GM18499 (cell line): ENCODE data around the gene TSPAN4.

Experiments used
- ATAC-seq: cut with Tn5 transposase; IDR thresholded peaks from one replicate; pipeline ENCODE4 v1.9.1; 2021; ENCODE audit warnings: moderate number of reproducible peaks; ENCODE audit not compliant: insufficient read depth, unreplicated experiment

TSPAN4 gene

DNA sequence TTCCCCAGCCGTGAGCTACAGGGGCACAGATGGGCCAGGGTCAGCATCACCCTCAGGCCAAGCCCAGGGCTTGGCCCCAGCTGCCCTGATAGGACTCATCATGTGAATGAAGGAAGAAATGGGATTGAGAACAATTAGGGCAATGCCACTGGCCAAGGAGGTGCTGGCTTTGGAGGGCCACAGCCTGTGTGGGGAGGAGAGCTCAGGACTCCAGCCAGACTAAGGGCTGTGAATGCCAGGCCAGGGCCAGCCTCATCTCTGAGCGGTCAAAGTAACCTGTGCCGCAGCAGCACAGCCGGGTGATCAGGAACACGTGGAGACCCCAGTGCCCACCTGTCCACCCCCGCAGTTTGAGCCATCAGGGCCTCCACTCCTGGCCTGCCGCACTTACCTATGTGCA, 57.9 kb downstream of the TSPAN4 start:
- ATAC-seq = no peak

DNA sequence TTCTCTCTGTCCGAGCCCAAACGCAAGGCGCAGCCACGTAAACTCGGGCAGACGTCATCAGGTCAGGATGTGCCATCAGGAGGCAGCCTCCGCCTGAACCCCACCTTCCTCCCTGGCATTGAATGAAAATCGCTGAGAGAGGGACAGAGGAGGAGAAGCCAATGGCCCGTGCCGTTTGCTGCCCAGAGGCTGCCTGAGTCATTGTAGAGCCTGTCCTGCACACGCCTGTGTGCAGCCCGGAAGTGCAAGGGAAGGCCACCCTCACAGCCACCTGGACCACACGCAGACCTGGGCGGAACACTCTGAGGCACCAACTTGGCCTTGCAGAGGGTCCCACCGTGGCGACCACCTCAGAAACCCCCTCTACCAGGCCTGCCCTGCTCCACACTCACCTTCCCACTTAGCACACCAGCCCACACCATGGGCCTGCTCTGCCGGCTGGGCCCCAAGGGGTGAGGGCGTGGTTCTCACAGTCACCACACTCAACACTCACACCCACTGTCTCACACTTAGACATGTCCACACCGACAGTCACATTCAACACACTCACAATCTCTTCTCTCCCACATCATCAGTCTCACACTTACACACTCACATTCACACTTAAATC, 58.9 kb downstream of the TSPAN4 start:
- ATAC-seq = no peak

DNA sequence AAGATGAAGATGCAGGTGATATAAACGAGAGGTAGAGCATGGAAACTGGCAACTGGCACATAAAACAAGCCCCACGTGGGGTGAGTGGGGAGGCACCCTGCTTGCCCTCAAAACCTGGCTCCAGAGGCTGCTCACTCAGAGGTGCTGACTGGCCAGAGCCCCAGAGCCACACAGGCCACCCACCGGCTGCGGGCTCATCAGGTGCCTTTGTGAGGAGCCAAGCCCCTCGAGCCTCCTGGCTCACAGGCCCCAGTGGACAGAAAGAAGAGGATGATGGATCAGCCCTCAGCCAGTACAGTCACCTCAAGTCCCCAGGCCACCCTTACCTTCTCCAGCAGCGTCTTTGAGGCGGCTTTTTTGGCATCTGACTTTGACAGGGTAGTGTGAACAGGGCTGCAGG, 61.7 kb downstream of the TSPAN4 start:
- no peak for ATAC-seq

DNA sequence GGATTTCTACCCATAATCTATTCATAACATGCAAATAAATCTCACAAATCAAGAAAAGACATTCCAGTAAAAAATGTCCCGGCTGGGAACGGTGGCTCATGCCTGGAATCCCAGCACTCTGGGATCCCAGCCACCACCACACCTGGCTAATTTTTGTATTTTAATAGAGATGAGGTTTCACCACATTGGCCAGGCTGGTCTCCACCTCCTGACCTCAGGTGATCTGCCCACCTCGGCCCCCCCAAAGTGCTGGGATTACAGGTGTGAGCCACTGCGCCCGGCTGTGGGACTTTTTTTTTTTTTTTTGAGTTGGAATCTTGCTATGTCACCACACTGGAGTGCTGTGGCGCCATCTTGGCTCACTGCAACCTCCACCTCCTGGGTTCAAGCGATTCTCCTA, 63.3 kb downstream of the TSPAN4 start:
- no peak for ATAC-seq

DNA sequence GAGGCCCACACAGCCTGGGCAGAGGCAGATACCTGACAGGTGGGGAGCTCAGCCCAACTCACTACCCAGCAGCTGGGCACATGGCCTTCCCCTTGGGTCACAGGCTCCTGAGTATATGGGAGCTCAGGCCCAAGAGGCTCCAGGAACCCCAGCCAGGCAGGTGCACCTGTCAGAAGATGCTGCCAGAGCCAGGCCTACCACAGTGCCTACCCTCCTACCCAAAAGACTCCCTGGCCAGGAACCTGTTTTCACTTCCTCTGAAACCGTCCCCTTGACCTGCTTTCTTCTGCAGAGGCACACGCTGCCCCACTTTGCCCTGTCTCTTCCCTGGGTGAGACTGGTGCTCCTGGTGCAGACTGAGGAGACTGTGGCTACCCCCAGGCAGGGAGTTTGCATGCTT, 65.0 kb downstream of the TSPAN4 start:
- ATAC-seq = no peak

DNA sequence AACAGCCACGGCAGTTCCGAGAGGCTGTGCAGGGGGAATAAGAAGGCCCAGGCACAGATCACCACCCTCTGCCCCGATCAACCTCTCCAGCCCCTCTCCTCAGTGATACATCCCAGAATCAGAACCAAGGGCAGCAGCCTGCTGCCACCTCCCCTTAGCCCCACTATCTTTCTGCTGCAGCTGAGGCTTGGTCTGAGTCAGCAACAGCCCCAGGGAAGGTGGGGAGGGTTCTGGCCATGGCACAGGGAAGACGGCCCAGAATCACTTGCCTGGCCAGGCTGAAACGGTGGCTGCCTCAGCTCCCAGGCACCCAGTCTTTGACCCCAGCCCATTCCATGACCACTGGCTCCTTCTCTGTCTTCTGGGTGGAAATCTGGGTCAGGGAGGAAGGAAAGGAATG, 65.6 kb downstream of the TSPAN4 start:
- no peak for ATAC-seq

DNA sequence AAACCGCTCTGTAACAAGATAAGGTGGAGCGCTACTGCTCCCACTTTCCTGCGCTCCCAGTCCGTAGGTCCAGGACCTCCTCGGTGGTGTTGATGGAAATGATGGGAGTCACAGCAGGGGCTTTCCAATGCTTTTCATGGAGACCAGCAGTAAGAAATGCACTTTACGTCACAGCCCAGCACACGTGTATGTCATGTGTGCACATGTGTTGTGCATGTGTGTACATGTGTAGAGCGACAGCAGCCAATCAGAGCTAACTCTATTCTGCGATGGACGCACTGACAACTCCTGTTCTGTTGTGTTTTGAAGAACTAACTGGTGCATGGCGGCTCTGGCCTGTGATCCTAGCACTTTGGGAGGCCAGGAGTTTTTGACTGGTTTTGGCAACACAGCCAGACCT, 66.8 kb downstream of the TSPAN4 start:
- ATAC-seq = no peak

DNA sequence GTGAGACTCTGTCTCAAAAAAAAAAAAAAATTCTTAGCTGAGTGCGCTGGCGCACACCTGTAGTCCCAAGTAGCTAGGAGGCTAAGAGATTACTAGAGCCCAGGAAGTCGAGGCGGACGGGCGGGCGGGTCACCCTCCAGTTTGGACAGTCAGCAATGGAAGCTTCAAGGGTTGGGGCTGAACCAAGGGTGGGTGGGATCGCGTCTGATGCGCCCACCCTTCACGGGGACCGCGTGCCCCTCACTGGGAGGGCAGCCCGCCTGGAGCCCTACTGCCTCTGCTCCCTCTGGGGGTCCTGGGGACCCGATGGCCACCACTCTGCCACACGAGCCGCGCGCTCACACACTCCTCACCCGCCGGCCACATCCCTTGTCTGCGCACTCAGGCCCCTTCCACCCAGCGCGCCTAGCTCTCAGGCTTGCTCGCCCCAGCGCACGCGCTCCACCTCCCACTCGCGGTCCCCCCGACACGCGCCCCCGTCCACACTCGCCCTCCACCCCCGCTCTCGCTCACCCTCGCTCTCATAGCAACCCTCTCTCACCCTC, 67.5 kb downstream of the TSPAN4 start:
- no peak for ATAC-seq

DNA sequence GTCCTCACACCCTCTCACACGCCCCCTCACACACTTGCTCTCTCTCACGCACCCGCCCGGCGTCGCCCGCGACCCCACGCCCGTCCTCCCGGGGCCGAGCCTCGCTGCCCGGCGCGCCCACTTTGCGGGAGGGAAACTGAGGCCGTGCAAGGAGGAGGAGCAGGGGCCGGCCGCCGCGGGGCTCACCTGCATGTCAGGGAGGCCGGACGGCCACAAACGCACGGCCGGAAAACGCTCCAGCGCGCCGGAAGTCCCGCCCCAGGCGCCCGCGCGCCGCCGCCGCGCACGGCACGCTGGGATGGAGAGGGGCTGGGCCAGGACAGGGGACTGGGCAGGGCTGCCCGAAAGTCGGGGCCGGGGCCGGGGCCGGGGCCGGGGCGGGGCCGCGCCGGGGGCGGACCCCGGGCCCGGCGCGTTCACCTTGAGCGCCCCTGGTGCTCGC, 68.0 kb downstream of the TSPAN4 start, which contains the start of gene CHID1:
Gene CHID1, minus strand, starts transcription at position 222 of the 442 bp plus-strand sequence. CDS start 5,994 bp downstream, outside the sequence.
- no peak for ATAC-seq

DNA sequence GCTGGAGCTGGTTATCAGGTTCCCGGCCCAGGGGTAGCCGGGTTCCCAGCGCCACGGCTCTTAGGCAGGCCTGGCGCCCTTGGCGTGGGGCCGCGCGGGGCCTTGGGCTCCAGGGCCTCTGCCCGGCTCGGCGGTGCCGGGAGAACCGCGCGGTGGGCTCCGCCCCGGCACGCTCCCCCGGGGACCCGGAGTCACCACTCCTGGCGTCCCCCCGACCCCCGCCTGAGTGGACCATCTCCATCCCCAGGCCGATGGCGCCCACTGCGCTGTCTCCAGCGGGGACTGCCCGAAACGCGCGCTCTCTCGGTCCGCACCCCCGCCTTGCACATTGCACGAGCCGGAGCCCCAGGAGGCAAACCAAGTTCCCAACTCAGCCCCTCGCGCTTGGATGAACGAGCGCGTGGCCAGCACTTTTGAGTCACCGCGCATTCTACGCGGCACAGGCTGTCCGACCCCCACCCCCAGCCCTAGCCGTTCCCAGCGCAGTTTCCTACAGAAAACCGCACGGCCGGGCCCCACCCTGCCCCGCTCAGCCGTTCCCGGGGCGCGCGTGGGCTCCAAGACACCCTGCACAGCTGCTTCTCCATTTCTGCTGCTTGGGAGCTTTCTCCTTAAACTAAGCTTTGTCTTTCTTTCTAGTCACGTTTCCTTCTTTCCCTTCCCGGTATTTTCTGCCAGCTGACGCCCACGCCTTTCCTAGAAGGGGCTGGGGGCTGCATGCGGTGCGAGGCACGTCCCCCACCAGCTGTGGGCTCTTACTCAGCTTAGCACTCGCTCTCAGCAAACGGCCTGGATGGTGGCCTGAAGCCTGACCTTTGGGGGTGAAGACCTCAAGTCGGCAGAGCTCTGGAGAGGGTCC, 68.6 kb downstream of the TSPAN4 start:
- ATAC-seq = no peak

DNA sequence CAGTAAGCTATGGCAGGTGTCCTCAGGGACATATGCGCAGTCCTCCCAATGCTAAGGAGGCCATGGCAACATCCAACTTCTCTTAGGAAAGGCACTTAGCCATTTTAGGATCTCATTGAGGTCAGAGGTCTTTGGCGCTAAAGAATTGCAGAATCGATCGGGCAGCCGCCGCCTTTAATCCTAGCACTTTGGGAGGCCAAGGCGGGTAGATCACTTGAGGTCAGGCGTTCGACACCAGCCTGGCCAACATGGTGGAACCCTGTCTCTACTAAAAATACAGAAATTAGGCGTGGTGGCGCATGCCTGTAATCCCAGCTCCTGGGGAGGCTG, 69.2 kb downstream of the TSPAN4 start:
- ATAC-seq = no peak

DNA sequence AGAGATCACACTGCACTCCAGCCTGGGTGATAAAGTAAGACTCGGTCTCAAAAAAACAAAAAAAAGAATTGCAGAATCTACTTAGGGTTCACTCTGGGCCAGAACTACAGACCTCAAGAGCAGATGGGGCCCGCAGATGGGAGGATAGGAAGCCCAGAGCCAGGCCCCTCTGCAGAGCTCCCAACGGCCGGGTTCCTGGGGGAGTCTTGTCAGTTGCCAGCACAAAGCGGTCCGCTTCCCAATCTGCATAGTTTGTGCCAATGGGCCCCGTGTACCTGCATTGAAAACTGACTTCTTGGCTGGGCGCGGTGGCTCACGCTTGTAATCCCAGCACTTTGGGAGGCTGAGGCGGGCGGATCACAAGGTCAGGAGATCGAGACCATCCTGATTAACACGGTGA, 69.6 kb downstream of the TSPAN4 start:
- ATAC-seq = no peak

DNA sequence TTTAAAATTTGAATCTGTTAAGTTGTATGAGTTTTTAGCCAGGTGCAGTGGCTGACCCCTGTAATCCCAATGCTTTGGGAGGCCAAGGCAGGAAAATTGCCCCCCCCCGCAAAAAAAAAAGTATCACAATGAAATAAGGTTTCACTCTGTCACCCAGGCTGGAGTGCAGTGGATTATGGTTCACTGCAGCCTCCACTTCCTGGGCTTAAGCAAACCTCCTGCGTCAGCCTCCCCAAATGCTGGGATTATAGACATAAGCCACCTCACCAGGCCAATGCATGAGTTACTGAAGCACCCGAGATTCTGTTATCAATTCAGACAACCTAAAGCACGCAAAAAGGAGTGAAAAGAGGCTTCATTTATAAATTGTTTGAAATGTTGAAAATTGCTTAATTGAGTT, 70.4 kb downstream of the TSPAN4 start:
- ATAC-seq = no peak

DNA sequence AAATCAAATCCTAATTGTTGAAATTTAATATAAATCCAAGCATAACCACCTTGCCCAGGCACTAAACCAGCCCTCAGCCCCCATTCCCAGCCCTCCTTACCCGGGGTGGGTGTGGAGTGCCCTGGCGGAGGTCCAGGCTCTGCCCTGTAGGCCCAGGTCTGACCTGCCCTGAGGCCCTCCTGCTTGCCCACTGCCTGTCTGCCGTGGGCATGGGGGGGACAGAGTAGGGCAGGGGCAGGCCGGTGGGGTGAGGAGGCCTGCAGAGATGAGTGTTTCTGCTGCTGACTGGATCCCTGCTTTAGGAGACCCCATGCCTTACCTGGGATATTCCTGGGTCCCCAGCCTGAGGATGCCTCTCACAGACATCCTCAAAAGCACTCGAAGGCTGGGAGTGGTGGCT, 71.6 kb downstream of the TSPAN4 start:
- no peak for ATAC-seq

DNA sequence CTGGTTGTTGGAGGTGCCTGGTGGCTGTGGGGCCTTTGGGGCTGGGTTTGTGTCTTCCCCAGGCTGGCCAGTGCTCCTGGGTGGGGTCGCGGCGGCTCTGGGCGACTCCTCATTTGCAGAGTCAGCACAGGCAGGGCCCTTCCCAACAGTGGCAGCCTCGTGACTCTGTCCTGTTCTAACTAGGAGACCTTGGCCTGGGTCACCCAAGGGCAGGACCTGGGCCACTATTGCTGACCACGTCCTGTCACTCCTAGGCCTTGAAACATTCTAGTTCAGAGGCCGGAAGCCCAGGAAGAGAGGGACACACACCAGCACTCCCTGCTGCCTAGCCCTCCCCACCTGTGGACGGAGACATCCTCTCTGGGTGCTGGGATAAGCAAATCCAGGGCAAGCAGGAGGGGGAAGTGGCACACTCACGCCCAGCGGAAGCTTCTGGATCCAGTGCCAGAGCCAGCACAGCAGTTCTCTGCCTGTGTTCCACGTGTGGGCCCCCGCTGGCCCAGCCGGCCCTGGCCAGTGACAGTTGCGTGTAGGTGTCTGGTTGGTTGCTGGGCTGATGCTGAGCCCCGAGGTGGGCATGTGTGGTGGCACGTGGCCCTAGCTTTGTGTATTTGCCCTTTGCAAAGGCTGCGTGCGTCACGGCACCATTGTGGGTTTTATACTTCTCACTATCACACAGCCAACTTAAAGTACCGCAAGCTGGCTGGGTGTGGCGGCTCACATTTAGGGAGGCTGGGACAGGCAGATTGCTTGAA, 72.3 kb downstream of the TSPAN4 start:
- ATAC-seq = no peak
